Panc1 (cell line): ENCODE results near the gene TLE6. TPM values are rescaled to one million over a fixed set of nuclear protein-coding genes. Genes with fewer than 3 reads are reported as not detected.
A peak's percentile ranks its signal among the peaks of the same experiment; 100 is the strongest.

ENCODE experiments used
- ATAC-seq: fragments of 200-7000 bp; cut with Tn5 transposase; 2 replicates; pipeline ENCODE4 v1.9.1; 2020; ENCODE audit warnings: mild to moderate bottlenecking, moderate library complexity
- BruUV-seq: library from RNA; stranded (reverse); fragments of 400-500 nt; replicated peaks from 2 replicates; lab custom pipeline; 2021; lab: Mats Ljungman, UMichigan
- CTCF ChIA-PET: fragments of 300-600 bp; sonication (Branson Sonifier 250); formaldehyde crosslinking; loops from one replicate; lab custom pipeline; 2022; ENCODE audit warnings: antibody characterized with exemption; lab: Charles Lee
- POLR2A ChIA-PET: fragments of 300-600 bp; sonication (Branson Sonifier 250); formaldehyde crosslinking; loops from one replicate; lab custom pipeline; 2022; ENCODE audit warnings: antibody characterized with exemption; lab: Charles Lee
- DNase-seq: peaks from one replicate; pipeline ENCODE4 v3.0.0-alpha.2; 2010; ENCODE audit warnings: low read depth, low spot score
- H3K27ac ChIP-seq: 2 replicates; pipeline ENCODE4 v1.5.1; 2011; ENCODE audit warnings: mild to moderate bottlenecking, low read length, inconsistent platforms
- H3K27me3 ChIP-seq: fragments of 200-500 bp; sonication (Bioruptor generic); 2 replicates; pipeline ENCODE4 v1.6.0; 2014; ENCODE audit warnings: low read length, inconsistent platforms; ENCODE audit not compliant: control insufficient read depth, insufficient read depth
- H3K36me3 ChIP-seq: fragments of 200-500 bp; sonication (Bioruptor generic); 2 replicates; pipeline ENCODE4 v1.5.1; 2014; ENCODE audit warnings: inconsistent platforms, mild to moderate bottlenecking, low read length, moderate library complexity; ENCODE audit not compliant: control insufficient read depth, insufficient read depth
- H3K4me1 ChIP-seq: 2 replicates; pipeline ENCODE4 v1.5.1; 2011; ENCODE audit warnings: inconsistent platforms, mild to moderate bottlenecking, low read length, moderate library complexity; ENCODE audit not compliant: control insufficient read depth, insufficient read depth
- H3K4me3 ChIP-seq, 2 experiments: 2 replicates each; pipeline ENCODE4 v1.5.1; 2011 to 2012; ENCODE audit warnings: low read depth in 2 of 2, low read length in 2 of 2, mild to moderate bottlenecking in 2 of 2, inconsistent platforms in 1 of 2, moderate library complexity in 1 of 2
- H3K9me3 ChIP-seq: fragments of 200-500 bp; sonication (Bioruptor generic); 2 replicates; pipeline ENCODE4 v1.5.1; 2014; ENCODE audit warnings: low read depth, mild to moderate bottlenecking, inconsistent platforms, low read length, moderate library complexity; ENCODE audit not compliant: control insufficient read depth, insufficient read depth
- POLR2AphosphoS5 ChIP-seq: IDR thresholded peaks from 2 replicates; pipeline ENCODE4 v1.6.1; 2012; ENCODE audit warnings: mild to moderate bottlenecking, low read depth, low read length, moderate library complexity
- SIN3A ChIP-seq: IDR thresholded peaks from 2 replicates; pipeline ENCODE4 v1.6.1; 2012; ENCODE audit warnings: low read depth, mild to moderate bottlenecking, low read length, moderate library complexity, borderline replicate concordance; ENCODE audit not compliant: insufficient read depth
- TCF7L2 ChIP-seq: IDR thresholded peaks from 2 replicates; pipeline ENCODE4 v1.6.1; 2011; ENCODE audit warnings: mild to moderate bottlenecking, low read depth, low read length, inconsistent platforms
- in situ Hi-C: cut with HindIII; loops from 2 replicates; pipeline ENCODE4 v1.10.0; 2016; ENCODE audit warnings: low sequenced_read_pairs, low pct_unique_long_range_greater_than_20kb
- intact Hi-C: fragments of 100-400 bp; cut with micrococcal nuclease; formaldehyde crosslinking; loops from one replicate; pipeline ENCODE4 v1.10.0; 2022; ENCODE audit not compliant: unreplicated experiment
- total RNA-seq: library from RNA; stranded (reverse); gene quantifications from one replicate; pipeline ENCODE4 v1.2.1, GENCODE V29; 2021; ENCODE audit not compliant: unreplicated experiment
- TF ChIP-seq, protein P1 (sequence below), 2 experiments: IDR thresholded peaks; 2 replicates each; pipeline ENCODE4 v1.6.1; 2011 to 2012; ENCODE audit warnings: low read depth in 2 of 2, control low read depth in 1 of 2, low read length in 1 of 2, mild to moderate bottlenecking in 1 of 2, moderate library complexity in 1 of 2; ENCODE audit not compliant: insufficient read depth in 1 of 2
- TF ChIP-seq, protein P2 (sequence below): fragments of 450-650 bp; IDR thresholded peaks from 2 replicates; pipeline ENCODE4 v1.5.1; 2017; ENCODE audit warnings: mild to moderate bottlenecking

Gene TLE6
- total RNA-seq, 1 experiment from 2014 or later = 4.0 TPM

DNA sequence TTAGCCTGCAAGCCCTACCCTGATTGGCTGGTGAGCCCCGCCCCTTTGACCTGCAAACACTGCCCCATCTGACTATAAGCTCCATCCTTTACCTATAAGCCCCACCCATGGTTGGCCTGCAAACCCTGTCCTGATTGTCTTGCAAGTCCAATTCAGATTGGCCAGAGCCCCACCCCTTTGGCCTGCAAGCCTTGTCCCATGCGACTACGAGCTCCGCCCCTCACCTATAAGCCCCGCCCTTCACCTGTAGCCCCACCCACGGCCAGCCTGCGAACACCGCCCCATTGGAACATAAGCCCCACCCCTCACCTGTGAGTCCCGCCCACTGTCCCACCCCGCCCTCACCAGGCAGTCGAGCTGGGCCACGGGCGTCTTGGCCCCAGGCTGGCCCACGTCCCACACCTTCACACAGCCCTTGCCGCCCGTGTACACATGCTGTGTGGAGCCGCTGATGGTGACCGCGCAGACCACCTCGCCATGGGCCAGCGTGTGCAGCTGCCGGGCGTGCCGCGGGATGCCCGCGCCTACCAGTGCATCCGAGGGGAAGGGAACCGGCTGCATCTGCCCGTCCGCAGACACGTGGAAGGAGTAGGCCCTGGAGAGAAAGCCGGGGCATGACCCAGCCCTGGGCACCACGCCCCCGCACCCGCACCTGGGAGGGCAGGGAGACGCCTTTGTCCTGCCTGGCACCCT, 28.9 kb downstream of the TLE6 start:
- Histone ChIP-seq H3K9me3 (no peaks in the 10 kb centered on the region), H3K27ac (no peak overlapping the region), H3K27me3 (no peaks in the 10 kb centered on the region), H3K4me3 (no peak overlapping the region), H3K4me1 (no peaks in the 10 kb centered on the region), H3K36me3 (no peaks in the 10 kb centered on the region)
- BruUV-seq = no TSS peak
- in situ Hi-C loops (no loop called here), intact Hi-C loops (no loop called here)
- ATAC-seq = peak; percentile 62; the same call in 1 of the 2 replicates
- DNase-seq = no peak
- CTCF ChIA-PET = no interaction called here
- TF ChIP-seq, protein P1, sequence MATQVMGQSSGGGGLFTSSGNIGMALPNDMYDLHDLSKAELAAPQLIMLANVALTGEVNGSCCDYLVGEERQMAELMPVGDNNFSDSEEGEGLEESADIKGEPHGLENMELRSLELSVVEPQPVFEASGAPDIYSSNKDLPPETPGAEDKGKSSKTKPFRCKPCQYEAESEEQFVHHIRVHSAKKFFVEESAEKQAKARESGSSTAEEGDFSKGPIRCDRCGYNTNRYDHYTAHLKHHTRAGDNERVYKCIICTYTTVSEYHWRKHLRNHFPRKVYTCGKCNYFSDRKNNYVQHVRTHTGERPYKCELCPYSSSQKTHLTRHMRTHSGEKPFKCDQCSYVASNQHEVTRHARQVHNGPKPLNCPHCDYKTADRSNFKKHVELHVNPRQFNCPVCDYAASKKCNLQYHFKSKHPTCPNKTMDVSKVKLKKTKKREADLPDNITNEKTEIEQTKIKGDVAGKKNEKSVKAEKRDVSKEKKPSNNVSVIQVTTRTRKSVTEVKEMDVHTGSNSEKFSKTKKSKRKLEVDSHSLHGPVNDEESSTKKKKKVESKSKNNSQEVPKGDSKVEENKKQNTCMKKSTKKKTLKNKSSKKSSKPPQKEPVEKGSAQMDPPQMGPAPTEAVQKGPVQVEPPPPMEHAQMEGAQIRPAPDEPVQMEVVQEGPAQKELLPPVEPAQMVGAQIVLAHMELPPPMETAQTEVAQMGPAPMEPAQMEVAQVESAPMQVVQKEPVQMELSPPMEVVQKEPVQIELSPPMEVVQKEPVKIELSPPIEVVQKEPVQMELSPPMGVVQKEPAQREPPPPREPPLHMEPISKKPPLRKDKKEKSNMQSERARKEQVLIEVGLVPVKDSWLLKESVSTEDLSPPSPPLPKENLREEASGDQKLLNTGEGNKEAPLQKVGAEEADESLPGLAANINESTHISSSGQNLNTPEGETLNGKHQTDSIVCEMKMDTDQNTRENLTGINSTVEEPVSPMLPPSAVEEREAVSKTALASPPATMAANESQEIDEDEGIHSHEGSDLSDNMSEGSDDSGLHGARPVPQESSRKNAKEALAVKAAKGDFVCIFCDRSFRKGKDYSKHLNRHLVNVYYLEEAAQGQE (IDR thresholded peaks at IDR 0.05; ENCODE audit: insufficient read depth in 1 of 2, low read depth in 2 of 2, low read length in 1 of 2) = no peak
- no peak for TF ChIP-seq SIN3A
- no peak for TF ChIP-seq TCF7L2
- no peak for TF ChIP-seq POLR2AphosphoS5
- TF ChIP-seq, protein P2, sequence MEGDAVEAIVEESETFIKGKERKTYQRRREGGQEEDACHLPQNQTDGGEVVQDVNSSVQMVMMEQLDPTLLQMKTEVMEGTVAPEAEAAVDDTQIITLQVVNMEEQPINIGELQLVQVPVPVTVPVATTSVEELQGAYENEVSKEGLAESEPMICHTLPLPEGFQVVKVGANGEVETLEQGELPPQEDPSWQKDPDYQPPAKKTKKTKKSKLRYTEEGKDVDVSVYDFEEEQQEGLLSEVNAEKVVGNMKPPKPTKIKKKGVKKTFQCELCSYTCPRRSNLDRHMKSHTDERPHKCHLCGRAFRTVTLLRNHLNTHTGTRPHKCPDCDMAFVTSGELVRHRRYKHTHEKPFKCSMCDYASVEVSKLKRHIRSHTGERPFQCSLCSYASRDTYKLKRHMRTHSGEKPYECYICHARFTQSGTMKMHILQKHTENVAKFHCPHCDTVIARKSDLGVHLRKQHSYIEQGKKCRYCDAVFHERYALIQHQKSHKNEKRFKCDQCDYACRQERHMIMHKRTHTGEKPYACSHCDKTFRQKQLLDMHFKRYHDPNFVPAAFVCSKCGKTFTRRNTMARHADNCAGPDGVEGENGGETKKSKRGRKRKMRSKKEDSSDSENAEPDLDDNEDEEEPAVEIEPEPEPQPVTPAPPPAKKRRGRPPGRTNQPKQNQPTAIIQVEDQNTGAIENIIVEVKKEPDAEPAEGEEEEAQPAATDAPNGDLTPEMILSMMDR = no peak
- POLR2A ChIA-PET = no interaction called here

DNA sequence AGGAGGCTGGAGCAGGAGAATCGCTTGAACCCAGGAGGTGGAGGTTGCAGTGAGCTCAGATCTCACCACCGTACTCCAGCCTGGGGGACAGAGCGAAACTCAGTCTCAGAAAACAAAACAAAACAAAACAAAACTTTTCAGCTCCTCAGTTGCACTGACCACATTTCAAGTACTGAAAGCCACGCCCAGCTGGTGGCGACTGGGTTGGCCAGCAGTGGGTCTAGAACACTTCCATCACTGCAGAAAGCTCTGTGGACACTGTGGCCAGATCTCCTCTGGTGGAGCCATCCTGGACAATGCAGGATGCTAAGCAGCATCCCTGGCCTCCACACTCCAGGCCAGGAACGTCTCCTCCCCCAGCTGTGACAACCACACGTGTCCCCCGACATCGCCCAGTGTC, 30.6 kb downstream of the TLE6 start:
- ChIA-PET CTCF (interaction anchor here (0.6 to 0.7 kb wide), 2 partner anchors 100 to 167 kb away, joined by 3 read pairs; partner anchors contain the start of gene ZNF555), POLR2A (interaction anchor here (0.7 kb wide), 1 partner anchor 52 kb away, joined by 5 read pairs; no protein-coding TSS in a partner anchor)
- in situ Hi-C loops (no loop called here), intact Hi-C loops (no loop called here)
- no peak for DNase-seq
- TF ChIP-seq, protein P1 (IDR thresholded peaks at IDR 0.05; ENCODE audit: insufficient read depth in 1 of 2, low read depth in 2 of 2, low read length in 1 of 2) = no peak
- TF ChIP-seq POLR2AphosphoS5 (no peak), TCF7L2 (no peak)
- TF ChIP-seq, protein P2 = no peak
- Histone ChIP-seq H3K36me3 (no peaks in the 10 kb centered on the region), H3K4me1 (no peaks in the 10 kb centered on the region), H3K9me3 (no peaks in the 10 kb centered on the region), H3K27ac (no peak overlapping the region), H3K27me3 (no peaks in the 10 kb centered on the region), H3K4me3 (no peak overlapping the region)
- no peak for ATAC-seq
- BruUV-seq = no TSS peak
